Fibroblast of lung (primary cell): ENCODE results near the gene CMIP.

Experiments used
- CTCF ChIP-seq, 2 donors: IDR thresholded peaks in 1 of 2; conservative IDR thresholded peaks in 1 of 2; 1 replicate in 1 of 2; 2 replicates in 1 of 2; pipeline ENCODE4 v1.5.1; 2011 to 2012; ENCODE audit warnings: low read length in 2 of 2, control low read depth in 1 of 2, inconsistent platforms in 1 of 2, low read depth in 1 of 2, mild to moderate bottlenecking in 1 of 2
- EZH2 ChIP-seq: IDR thresholded peaks from 2 replicates; pipeline ENCODE4 v1.5.1; 2012; ENCODE audit warnings: low read length, control low read depth, mild to moderate bottlenecking; ENCODE audit errors: missing control alignments

- TF ChIP-seq CTCF (conservative IDR thresholded peaks at IDR 0.05 in 1 of 2, IDR thresholded peaks at IDR 0.05 in 1 of 2; ENCODE audit: low read depth in 1 of 2, low read length in 2 of 2) (no peak), EZH2 (no peak)
Measured at GRCh38 chr16:81555660-81556059, 111.1 kb downstream of the CMIP start.
